HG03457 (cell line): Measurements from ENCODE around the gene ZBTB45.

Experiments
- ATAC-seq: cut with Tn5 transposase; IDR thresholded peaks from one replicate; pipeline ENCODE4 v1.9.1; 2021; ENCODE audit warnings: moderate number of reproducible peaks; ENCODE audit not compliant: unreplicated experiment

The ZBTB45 gene

DNA sequence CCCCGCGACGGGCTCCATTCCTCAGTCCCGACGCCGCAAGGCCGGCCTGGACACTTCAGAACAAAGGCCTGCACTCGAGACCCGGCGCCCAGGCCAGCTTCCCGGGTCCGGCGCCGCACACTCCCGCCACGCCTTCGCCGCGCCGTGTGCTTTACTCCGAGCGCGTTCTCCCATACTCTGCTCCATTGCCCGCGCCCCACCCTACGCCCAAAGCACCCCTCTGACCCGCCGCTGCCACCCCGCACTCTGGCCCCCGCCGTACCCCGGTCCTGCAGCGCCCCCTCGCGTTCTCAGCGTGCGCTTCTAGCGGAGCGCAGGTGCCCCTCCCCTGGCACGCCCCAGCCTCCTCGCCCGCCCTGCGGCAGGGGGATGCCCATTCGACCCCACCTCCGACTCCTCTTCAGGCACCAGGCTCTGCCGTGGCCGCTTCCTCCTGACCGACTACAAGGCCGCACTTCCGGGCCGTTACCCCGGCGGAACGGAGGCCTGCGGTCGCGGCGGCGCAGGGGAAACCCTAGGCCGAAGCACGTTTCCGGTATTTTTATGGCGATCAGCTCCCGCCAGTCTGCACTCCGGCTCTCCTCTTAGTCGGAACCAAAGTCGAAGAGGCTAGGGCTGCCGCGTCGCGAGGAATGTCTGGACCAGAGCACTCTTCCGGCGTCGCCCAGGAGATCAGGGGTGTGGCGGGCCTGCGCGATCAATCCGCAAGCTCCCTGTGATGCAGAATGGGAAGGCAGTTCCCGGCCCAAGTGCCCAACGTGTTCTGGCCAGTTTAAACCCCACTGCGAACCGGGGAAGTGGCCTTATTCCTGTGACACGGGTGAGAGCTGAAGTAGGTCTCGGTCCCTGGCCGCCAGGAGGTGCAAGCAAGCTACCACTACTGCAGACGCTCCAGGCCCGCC lies at the start of gene ZBTB45:
Gene ZBTB45 (minus strand): TSS at position 456 of the 902 bp plus-strand sequence. CDS start 2,137 bp downstream, outside the sequence.
- peak; percentile 49 for ATAC-seq

DNA sequence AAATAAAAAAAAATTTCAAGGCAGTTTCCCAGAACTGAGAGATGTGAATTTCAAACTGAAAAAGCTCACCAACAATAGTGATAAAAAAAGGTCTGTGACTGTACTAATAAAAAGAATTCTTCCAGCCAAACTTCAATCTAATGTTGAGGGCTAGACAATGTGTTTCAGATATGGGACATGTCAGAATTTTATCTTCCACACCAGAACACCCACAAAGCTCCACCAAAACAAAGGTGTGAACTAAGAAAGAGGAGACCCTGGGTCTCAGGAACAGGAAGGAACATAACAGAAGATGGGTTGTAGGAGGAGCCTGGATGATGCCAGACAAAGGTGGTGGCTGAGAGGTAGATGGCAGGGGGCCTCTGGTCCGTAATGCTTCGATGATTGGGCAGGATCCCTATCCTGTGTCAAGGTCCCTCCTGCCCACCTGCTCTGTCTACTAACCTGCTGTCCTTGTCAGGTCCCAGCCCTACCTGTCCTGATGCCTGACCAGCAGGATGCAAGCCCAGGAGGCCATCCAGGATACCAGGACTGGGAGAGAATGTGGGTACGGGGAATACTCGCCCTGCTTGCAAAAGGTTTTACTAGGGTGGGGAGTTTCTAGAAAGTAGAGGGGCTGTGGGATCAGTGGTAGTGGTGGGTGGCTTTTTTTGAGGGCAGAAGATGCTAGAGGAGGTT lies 49.0 kb upstream of the ZBTB45 start:
- ATAC-seq: no peak

DNA sequence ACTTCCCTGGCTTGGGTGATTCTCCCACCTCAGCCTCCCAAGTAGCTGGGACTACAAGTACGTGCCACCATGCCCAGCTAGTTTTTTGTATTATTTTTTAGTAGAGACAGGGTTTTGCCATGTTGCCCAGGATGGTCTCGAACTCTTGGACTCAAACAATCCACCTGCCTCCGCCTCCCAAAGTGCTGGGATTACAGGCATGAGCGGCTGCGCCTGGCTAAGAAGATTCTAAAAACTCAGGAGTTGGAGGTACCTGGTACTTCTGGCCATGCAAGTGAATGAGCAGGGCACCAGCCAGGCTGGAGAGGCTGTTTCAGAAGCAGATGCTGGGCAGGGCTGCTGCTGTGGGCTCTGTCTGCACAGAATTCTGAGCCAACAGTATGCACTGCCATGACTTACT lies 47.4 kb upstream of the ZBTB45 start:
- no peak for ATAC-seq

DNA sequence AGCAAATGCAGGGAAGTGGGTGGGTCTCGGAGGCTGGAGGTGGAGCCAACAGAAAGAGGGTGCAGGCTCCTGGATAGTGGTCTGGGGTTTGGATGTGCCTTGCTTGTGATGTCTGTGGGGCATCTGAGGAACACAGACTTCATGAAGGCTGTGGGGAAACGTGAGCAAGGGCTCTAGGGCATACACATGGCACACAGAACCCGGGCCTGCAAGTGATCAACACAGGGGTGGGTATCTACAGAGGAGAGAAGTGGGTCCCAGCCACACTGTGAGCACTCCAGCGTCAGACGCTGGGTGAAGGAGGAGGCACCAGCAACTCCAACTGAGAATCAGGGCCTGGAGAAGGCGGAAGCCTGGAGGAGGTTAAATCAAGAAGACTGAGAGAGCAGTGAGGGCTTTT lies 44.2 kb upstream of the ZBTB45 start:
- no peak for ATAC-seq

DNA sequence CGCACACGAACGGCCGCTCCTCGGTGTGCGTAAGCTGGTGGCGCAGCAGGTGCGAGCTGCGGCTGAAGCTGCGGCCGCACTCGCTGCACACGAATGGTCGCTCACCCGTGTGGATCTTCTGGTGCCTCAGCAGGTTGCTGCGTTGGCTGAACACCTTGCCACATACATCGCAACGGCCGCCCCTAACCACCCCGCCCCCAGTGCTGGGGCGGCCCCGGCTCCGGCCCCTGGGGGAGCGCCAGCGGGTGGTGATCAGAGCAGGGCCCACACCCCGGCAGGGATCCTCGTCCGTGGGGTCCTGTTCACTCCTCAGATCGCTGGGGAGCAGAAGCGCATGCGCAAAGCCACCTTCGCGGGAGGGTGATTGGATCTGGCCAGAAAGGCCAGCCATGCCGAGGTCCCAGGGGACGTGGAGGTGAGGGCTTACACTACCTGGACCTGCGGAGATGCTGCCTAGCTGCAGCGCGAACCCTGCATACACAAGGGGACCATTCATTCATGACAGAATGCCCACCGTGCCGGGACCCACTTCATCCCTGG lies 43.5 kb upstream of the ZBTB45 start:
- ATAC-seq: no peak

DNA sequence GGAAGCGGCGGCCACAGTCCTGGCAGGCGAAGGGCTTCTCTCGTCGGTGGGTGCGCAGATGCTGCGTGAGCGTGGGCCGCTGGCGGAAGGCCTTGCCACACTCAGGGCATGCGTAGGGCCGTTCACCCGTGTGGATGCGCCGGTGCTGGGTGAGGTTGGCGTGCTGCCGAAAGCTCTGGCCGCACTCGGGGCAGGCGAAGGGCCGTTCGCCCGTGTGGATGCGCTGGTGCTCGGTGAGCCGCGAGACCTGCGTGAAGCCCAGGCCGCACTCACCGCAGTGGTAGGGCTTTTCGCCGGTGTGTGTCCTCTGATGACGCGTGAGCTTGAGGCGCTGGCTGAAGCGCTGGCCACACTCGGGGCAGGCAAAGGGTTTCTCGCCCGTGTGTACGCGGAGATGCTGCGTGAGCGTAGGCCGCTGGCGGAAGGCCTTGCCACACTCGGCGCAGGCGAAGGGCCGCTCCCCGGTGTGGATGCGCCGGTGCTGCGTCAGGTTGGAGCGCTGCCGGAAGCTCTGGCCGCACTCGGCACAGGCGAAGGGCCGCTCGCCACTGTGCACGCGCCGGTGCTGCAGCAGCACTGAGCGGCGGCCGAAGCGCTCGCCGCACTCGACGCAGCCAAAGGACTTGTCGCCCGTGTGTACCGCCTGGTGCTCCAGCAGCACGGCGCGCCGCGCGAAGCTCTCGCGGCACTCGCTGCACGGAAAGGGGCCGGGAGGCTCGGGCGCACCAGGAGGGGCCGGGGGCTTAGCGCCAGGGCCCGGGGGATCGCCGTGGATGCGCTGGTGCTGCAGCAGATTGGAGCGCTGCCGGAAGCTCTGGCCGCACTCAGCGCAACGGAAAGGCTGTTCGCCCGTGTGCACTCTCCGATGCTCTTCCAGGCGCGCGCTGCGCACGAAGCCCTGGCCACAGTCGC lies 42.8 kb upstream of the ZBTB45 start:
- ATAC-seq: no peak

DNA sequence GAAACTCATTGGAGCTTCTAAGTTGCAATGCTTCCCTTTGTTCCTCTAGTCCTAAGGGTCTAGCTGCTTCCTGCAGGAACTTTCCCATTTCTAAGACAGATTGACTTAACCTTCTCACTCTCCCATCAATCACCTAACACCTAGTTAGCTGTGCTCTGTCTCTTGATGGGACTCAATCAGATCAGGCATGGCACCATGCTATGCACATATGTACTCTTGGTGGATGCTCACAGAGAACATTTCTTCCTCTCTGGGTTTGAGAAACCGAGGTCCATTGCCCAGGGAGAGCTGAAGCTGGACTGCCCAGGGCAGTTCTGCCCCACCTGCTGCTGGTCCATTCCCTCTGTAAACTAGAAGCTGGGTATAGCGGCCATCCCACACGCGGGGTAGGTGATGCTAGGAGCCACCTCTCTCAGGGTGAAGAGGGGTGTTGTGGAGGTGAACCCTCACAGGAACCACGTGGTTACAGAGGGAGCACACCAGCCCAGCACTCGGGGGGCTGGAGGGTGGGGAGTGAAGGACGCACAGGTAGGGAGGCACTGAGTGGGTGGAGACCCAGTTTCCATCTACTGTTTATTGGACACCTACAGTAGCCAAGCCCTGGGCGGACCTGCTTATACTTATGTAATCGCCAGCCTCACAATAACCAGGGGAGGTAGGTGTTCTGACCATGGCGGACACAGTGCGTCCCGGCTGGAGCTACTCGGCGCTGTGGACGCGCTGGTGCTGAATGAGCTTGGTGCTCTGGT lies 41.9 kb upstream of the ZBTB45 start:
- no peak for ATAC-seq

DNA sequence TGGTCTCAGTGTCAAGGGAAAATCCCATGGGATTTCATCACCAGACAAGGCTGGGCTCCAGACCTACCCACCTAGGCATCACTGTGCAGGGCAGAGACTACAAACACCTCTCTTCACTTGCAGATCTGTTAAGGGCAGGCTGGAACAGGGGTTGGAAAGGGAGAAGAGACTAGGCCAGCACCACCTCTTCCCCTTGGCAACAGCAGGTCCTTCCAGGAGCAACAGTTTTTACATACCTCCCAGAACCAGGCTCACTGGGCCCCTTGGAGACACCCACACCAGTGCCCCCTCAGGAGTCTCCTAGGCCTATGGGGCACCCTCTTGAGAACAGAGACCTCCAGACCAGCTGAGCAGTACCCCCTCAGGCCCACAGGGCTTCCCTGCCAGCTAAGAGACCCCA lies 41.3 kb upstream of the ZBTB45 start:
- no peak for ATAC-seq

DNA sequence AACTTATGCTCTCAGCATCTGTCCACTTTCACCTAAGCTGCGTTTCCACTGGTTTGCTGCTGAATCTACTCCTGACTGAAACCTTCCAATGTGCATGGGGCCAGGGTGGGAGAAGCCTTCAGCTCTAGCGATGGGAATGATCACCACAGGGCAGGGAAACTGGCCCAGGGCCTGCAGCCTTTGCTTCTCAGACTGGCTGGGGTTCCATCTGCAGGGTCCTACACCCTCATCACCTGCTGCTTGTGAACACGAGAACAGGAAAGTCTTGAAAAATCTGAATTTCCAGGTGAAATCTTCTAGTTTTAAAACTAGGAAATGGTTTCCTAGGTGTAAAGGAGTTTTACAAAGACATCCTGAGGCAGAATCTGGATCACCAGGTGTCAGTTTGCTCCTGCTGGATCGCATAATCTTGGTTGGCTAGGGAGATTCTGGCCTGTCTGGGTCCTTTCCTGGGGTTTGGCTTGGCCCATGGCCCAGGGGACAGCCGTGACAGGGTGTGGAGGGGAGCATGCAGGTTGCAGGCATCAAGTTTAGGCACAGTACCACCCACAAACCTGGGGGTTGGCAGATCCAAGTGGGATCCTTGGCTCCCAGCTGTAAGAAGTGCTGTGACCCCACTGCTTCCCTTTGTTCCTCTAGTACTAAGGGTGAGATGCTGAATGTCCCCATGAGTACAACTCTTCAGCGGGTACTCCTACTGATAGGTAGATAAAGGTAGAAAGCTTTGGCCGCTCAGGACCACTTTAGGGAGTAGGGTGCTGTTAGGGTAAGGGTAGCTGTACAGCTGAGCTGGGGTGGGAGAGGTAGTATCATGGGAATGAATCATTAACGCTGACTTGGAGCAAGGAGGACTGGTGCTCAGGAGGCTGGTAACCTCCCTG lies 40.6 kb upstream of the ZBTB45 start:
- no peak for ATAC-seq

DNA sequence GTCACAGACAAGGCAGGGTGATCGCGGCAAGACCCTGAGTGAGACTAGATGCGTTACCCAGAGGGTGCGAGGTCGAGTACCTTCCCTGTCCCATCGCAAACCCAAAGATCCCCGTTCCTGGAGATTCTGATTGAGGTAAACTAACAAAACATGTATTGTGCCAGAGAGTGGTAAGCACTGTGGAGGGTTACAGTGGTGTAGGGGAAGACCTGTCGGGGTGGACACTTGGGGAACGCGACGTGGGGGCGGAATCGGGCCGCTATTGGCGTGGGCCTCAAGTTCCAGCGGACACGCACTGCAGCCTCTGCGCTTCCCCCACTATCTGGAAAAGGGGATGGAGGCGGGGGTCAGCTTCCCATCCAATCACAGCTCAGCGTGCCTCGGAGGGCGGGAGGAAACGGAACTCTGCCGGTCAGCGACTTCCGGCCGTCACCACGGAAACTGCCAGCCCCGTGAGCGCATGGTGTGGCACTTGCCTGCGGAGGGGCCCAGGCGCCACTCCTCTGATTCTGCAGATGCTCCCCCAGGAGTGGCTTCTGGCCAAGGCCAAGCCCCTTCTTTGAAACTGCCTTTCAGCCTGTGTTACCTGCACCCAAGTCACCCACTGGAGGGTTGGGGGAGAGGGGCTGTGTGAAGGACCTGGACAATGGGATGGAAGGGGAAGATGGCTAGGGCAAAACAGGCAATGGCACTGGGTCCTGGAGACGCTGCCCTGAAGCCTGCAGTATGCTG lies 39.8 kb upstream of the ZBTB45 start:
- no peak for ATAC-seq

DNA sequence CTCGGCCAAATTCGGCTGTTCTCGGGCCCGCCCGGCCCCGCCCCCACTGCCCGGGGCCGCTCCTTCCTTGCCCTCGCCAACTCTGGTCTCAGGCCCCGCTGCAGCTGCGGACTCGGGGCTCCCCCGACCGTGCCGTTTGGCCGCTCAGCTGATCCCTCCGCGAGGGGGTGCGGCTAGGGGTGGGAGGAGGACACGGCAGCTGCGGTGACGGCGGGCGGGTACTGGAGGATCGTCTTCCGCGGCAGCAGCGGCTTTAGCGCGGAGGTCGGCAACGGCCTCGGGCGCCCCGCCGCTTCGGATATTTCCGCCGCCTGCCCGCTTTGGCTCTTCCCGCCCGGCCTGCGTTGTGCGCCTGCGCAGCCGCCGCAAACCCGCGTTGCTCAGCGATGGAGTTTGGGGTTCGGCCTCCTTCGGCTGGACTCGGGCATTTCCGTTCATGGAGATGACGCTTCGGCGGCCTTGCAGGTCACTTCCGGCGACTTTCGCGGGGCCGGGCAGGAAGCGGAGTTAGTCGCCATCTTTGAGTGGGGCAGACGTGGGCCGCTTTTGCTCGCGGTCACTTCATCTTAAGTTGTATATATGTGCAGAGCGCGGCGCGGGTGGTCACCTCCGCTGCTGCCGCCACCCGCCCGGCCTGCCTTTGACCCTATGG lies 39.1 kb upstream of the ZBTB45 start:
- peak; percentile 45 for ATAC-seq

DNA sequence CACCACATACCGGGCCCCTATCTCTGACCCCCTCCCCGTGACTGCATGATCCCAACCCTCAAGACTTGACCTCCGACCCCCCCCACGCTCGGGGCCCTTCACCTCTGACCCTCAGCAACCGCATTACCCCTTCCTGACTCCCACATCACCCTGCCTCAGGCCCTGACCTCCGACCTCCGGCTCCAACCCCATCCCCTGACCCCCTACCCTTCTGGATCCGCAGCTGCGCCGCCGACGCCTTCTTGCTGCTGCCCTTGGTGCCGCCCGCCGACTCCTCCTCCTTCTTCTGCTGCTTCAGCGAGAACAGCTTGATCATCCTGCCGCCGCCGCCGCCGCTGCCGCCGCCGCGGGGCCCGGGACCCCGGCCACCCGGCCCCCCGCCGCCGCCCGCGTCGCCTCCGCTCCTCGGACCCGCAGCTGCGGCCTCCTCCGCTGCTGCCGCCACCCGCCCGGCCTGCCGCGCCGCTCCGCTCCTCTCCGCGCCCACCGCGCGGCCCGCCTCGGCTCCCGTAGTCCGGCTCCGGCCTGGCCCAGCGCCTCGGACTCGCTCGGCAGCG lies 38.5 kb upstream of the ZBTB45 start, which contains the start of gene UBE2M:
Gene UBE2M (minus strand): TSS at position 546 of the 557 bp plus-strand sequence. CDS start 230 bp downstream, at position 316.
- ATAC-seq: peak; percentile 2

DNA sequence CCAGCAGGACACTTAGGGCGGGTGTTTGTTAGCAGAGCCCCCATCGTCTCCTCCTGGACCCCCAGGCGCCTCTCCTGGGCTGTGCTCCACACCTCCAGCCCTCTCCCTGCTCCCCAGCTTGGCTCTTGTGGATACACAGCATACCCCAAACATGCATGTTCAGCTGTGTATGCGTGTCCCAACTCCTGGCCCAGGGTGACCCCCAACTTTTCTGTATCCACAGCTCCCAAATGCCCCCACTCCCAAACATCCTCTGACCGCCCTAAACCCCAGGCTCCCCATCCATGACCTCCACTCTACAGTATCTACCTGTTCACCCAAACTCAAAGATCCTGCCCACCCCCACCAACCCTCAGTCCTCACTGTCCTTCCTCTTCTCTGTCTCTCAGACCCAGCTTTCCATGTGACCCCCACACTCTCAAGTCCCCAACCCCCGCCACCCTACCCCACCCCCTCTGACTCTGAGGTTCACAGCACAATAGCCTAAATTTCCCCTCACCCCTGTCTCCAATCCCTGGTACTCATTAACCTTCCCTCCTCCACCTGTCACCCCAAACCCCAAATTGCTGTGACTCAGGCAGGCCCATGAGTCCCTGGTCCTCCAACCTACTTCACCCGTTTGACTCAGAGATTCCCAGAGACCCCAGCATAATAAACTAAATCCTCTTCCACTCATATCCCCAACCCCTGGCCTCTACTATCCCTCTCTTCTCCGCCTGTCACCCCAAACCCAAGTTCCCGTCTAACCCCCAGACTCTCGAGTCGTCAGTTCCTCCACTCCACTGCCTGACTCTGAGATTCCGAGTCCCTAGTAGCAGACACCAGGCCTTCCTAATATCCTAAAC lies 37.8 kb upstream of the ZBTB45 start:
- ATAC-seq: no peak

DNA sequence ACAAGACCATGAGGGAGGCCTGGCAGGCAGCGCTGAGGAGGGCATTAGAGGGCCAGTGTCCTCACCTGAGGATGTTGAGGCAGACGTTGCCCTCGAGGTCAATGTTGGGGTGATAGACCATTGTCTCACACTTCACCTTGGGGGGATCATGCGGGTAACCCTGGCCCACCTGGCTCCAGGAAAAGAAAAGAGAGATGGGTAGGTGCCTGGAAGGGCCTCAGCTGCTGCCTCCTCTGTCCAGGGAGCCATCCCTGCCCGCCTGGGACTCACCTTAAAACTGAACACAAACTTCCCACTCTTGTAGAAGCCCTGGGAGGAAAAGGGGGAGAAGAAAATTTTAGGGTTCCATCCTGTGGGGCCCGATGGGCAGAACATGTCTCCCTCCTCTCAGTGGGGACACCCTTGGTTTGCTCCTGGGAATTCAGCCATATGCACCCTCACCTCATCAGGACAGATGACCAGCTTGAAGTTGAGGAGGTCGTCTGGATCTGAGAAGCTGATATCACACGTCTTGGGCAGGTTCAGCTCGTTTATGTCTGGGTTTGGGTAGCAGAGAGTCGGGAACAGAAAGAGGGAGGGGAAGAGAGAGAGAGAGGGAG lies 37.1 kb upstream of the ZBTB45 start:
- ATAC-seq: no peak

DNA sequence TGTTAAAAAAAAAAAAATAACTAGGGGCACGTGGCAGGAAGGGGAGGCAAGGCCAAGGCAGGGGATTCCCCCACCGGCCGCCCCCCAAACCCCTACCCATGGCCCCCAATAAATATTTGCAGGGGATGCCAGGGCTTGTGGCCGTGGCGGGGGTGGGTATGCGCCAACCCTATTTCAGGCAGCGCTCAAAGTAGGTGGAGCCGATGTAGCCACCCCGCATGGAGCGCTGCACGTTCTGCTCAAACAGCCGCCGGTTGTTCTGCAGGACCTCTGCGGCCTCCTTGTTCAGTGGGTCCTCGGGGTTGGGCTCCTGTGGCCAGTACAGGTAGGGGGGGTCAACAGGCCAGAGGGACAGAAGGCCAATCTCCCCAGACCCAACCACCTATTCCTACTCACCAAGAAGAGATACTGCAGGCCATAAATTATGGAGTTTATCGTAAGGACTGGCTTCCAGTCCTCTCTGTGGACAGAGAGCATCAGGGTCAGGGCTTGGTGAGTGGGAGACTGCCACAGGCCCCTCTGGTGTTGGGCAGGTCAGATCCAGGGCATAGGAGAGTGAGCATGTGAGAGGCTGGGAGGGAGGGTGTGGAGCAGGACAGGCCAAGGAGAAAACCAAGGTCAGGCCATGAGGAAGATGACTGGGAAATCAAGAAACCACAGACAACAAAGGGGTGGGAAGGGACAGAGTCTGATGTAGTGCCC lies 36.5 kb upstream of the ZBTB45 start:
- no peak for ATAC-seq
